Measurements from ENCODE around the gene IL17RE. TPM values are rescaled to one million over a fixed set of nuclear protein-coding genes. Genes with fewer than 3 reads are reported as not detected.

IL17RE gene
- total RNA-seq, 1 experiment from 2014 or later: not detected

GRCh38 chr3:9947025-9947995, 44.7 kb downstream of the IL17RE start:
- H2AFZ ChIP-seq (ENCODE audit: low read length): no peak overlapping the region
- H3K27ac ChIP-seq (ENCODE audit: low read length): no peak overlapping the region
- no peak overlapping the region for H3K4me2 ChIP-seq (ENCODE audit: low read depth, low read length, poor library complexity, severe bottlenecking)

GRCh38 chr3:9948586-9948985, 45.9 kb downstream of the IL17RE start:
- Histone ChIP-seq H3K4me2 (ENCODE audit: low read depth, low read length, poor library complexity, severe bottlenecking) (no peak overlapping the region), H3K27ac (ENCODE audit: low read length) (no peak overlapping the region)

More at GRCh38 chr3:9947025-9947995, 44.7 kb downstream of the IL17RE start:
- Histone ChIP-seq H3K4me3 (ENCODE audit: low read length) (no peak overlapping the region), H3K4me1 (ENCODE audit: low read length) (peaks cover 13% of the 10 kb centered on the region), H3K79me2 (ENCODE audit: low read length) (no peaks in the 10 kb centered on the region), H3K36me3 (ENCODE audit: insufficient read depth, low read length) (no peaks in the 10 kb centered on the region), H3K27me3 (ENCODE audit: low read length) (no peaks in the 10 kb centered on the region), H3K9ac (ENCODE audit: low read length) (no peak overlapping the region), H4K20me1 (ENCODE audit: insufficient read depth, low read depth, low read length) (no peaks in the 10 kb centered on the region), H3K9me2 (replicated peaks; ENCODE audit: insufficient read depth, low read length) (no peaks in the 10 kb centered on the region), H3K9me3 (ENCODE audit: low read length) (no peaks in the 10 kb centered on the region)
- no peak for DNase-seq

DNA sequence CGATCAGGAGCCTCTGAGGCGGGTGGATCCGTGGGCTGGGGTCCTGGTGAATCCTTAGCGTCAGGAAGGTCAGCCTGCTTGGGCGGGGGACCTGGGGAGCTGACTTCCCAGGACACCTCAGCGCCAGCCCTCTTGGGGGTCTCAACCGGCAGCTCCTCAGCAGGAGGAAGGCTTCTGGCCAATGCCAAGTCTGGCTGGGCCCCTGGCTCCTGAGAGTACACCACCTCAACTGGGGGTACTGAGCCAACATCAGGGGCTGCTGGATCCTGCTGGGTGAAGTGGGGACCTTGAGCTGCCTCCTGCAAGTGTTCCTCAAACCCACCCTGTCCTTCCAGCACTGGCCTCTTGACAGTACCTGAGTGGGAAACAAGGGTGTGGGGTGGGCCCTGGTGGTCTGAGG, 46.5 kb downstream of the IL17RE start:
- no peaks in the 10 kb centered on the region for H3K79me2 ChIP-seq (ENCODE audit: low read length)
- no peaks in the 10 kb centered on the region for H3K27me3 ChIP-seq (ENCODE audit: low read length)
- no peaks in the 10 kb centered on the region for H3K9me3 ChIP-seq (ENCODE audit: low read length)
- no peaks in the 10 kb centered on the region for H3K9me2 ChIP-seq (replicated peaks; ENCODE audit: insufficient read depth, low read length)
- DNase-seq: no peak
- H2AFZ ChIP-seq (ENCODE audit: low read length): no peak overlapping the region
- no peak overlapping the region for H3K4me2 ChIP-seq (ENCODE audit: low read depth, low read length, poor library complexity, severe bottlenecking)
- H3K36me3 ChIP-seq (ENCODE audit: insufficient read depth, low read length): no peaks in the 10 kb centered on the region
- no peak overlapping the region for H3K9ac ChIP-seq (ENCODE audit: low read length)
- H4K20me1 ChIP-seq (ENCODE audit: insufficient read depth, low read depth, low read length): no peaks in the 10 kb centered on the region
- no peak overlapping the region for H3K4me3 ChIP-seq (ENCODE audit: low read length)
- peaks cover 13% of the 10 kb centered on the region for H3K4me1 ChIP-seq (ENCODE audit: low read length)
- H3K27ac ChIP-seq (ENCODE audit: low read length): no peak overlapping the region

More at GRCh38 chr3:9948586-9948985, 45.9 kb downstream of the IL17RE start:
- Histone ChIP-seq H3K9me2 (replicated peaks; ENCODE audit: insufficient read depth, low read length) (no peaks in the 10 kb centered on the region), H3K9me3 (ENCODE audit: low read length) (no peaks in the 10 kb centered on the region), H3K9ac (ENCODE audit: low read length) (no peak overlapping the region), H2AFZ (ENCODE audit: low read length) (no peak overlapping the region), H4K20me1 (ENCODE audit: insufficient read depth, low read depth, low read length) (no peaks in the 10 kb centered on the region), H3K27me3 (ENCODE audit: low read length) (no peaks in the 10 kb centered on the region), H3K4me1 (ENCODE audit: low read length) (peaks cover 13% of the 10 kb centered on the region), H3K79me2 (ENCODE audit: low read length) (no peaks in the 10 kb centered on the region), H3K4me3 (ENCODE audit: low read length) (no peak overlapping the region), H3K36me3 (ENCODE audit: insufficient read depth, low read length) (no peaks in the 10 kb centered on the region)
- DNase-seq: no peak

GRCh38 chr3:9949626-9950025, 47.0 kb downstream of the IL17RE start:
- H3K27ac ChIP-seq (ENCODE audit: low read length): no peak overlapping the region
- no peaks in the 10 kb centered on the region for H3K9me2 ChIP-seq (replicated peaks; ENCODE audit: insufficient read depth, low read length)
- no peaks in the 10 kb centered on the region for H3K27me3 ChIP-seq (ENCODE audit: low read length)
- peaks cover 13% of the 10 kb centered on the region for H3K4me1 ChIP-seq (ENCODE audit: low read length)
- no peak overlapping the region for H3K4me3 ChIP-seq (ENCODE audit: low read length)
- H3K9me3 ChIP-seq (ENCODE audit: low read length): no peaks in the 10 kb centered on the region
- no peak overlapping the region for H3K4me2 ChIP-seq (ENCODE audit: low read depth, low read length, poor library complexity, severe bottlenecking)
- H3K9ac ChIP-seq (ENCODE audit: low read length): no peak overlapping the region
- H3K79me2 ChIP-seq (ENCODE audit: low read length): no peaks in the 10 kb centered on the region
- H2AFZ ChIP-seq (ENCODE audit: low read length): no peak overlapping the region
- H4K20me1 ChIP-seq (ENCODE audit: insufficient read depth, low read depth, low read length): no peaks in the 10 kb centered on the region
- no peaks in the 10 kb centered on the region for H3K36me3 ChIP-seq (ENCODE audit: insufficient read depth, low read length)
- DNase-seq: no peak

- Histone ChIP-seq H3K27me3 (ENCODE audit: low read length) (no peaks in the 10 kb centered on the region), H3K4me3 (ENCODE audit: low read length) (peak overlapping the region; percentile 93), H4K20me1 (ENCODE audit: insufficient read depth, low read depth, low read length) (no peaks in the 10 kb centered on the region), H2AFZ (ENCODE audit: low read length) (no peak overlapping the region), H3K4me2 (ENCODE audit: low read depth, low read length, poor library complexity, severe bottlenecking) (peak overlapping the region; percentile 93), H3K9me3 (ENCODE audit: low read length) (no peaks in the 10 kb centered on the region), H3K79me2 (ENCODE audit: low read length) (no peaks in the 10 kb centered on the region), H3K36me3 (ENCODE audit: insufficient read depth, low read length) (no peaks in the 10 kb centered on the region), H3K27ac (ENCODE audit: low read length) (no peak overlapping the region), H3K4me1 (ENCODE audit: low read length) (peaks cover 13% of the 10 kb centered on the region), H3K9me2 (replicated peaks; ENCODE audit: insufficient read depth, low read length) (no peaks in the 10 kb centered on the region), H3K9ac (ENCODE audit: low read length) (peak overlapping the region; percentile 78)
- DNase-seq: no peak
These were observed 48.5 kb downstream of the IL17RE start for GRCh38 chr3:9951126-9951525.

GRCh38 chr3:9951598-9951961, 48.9 kb downstream of the IL17RE start:
- peaks cover 13% of the 10 kb centered on the region for H3K4me1 ChIP-seq (ENCODE audit: low read length)
- peak overlapping the region; percentile 93 for H3K4me2 ChIP-seq (ENCODE audit: low read depth, low read length, poor library complexity, severe bottlenecking)
- H3K4me3 ChIP-seq (ENCODE audit: low read length): peak overlapping the region; percentile 93
- H3K9ac ChIP-seq (ENCODE audit: low read length): peak overlapping the region; percentile 78
- no peaks in the 10 kb centered on the region for H3K9me2 ChIP-seq (replicated peaks; ENCODE audit: insufficient read depth, low read length)
- H2AFZ ChIP-seq (ENCODE audit: low read length): peak overlapping the region; percentile 88; the same call in 1 of the 2 replicates
- H3K27ac ChIP-seq (ENCODE audit: low read length): no peak overlapping the region
- H3K79me2 ChIP-seq (ENCODE audit: low read length): no peaks in the 10 kb centered on the region
- H3K9me3 ChIP-seq (ENCODE audit: low read length): no peaks in the 10 kb centered on the region
- no peaks in the 10 kb centered on the region for H3K27me3 ChIP-seq (ENCODE audit: low read length)
- no peaks in the 10 kb centered on the region for H4K20me1 ChIP-seq (ENCODE audit: insufficient read depth, low read depth, low read length)
- DNase-seq: peak; percentile 47
- H3K36me3 ChIP-seq (ENCODE audit: insufficient read depth, low read length): no peaks in the 10 kb centered on the region

DNA sequence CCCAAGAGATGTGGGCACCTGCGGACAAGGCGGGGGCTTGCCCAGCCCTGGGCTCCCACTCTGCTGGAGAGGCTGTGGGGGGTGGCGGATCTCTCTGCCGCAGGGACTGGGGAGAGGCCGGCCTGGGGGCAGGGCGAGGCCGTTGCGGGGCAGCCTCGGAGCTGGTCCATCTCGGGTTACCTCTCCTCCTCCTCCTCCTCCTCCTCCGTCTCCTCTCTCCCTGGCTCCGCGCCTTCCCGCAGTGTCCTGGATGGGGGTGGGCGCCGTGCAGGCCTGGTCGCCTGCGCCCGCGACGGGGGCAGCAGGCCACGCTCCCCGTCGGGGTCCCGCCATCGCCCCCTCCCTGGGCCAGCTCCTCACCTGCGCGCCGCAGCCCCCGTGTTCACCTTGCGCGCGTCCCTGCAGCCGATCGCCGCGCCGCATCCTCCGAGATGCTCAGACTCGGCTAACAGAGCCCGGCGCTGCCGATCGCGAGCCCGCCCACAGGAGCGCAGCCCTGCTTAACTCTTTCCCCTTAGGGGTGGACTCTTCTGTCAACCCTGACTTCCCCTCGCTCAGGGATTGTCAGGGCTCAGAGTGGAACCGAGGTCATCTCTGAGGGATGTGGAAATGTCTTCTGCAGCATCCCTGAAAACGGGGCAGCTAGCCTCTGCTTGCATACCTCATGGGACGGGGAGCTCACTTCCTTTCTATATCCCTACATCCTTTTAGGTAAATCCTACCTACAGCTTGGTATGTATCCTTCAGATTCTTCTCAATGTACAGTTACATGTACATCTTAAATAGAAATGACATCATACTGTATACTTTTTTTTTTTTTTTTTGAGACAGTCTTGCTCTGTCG, 49.5 kb downstream of the IL17RE start, which contains the start of gene PRRT3:
Gene PRRT3, minus strand, starts transcription at position 447 of the 844 bp plus-strand sequence. CDS start 2,293 bp downstream, outside the sequence.
- Histone ChIP-seq H3K27me3 (ENCODE audit: low read length) (no peaks in the 10 kb centered on the region), H3K4me1 (ENCODE audit: low read length) (peaks cover 13% of the 10 kb centered on the region), H3K9ac (ENCODE audit: low read length) (peak within 1 kb of the TSS; percentile 78), H3K27ac (ENCODE audit: low read length) (no peak within 1 kb of the TSS), H3K4me3 (ENCODE audit: low read length) (peak within 1 kb of the TSS; percentile 93), H3K4me2 (ENCODE audit: low read depth, low read length, poor library complexity, severe bottlenecking) (peak within 1 kb of the TSS; percentile 93), H4K20me1 (ENCODE audit: insufficient read depth, low read depth, low read length) (no peaks in the 10 kb centered on the region), H3K79me2 (ENCODE audit: low read length) (no peaks in the 10 kb centered on the region), H3K36me3 (ENCODE audit: insufficient read depth, low read length) (no peaks in the 10 kb centered on the region), H3K9me2 (replicated peaks; ENCODE audit: insufficient read depth, low read length) (no peaks in the 10 kb centered on the region), H2AFZ (ENCODE audit: low read length) (peak within 1 kb of the TSS; percentile 88; the same call in 1 of the 2 replicates), H3K9me3 (ENCODE audit: low read length) (no peaks in the 10 kb centered on the region)
- DNase-seq: peak; percentile 89

GRCh38 chr3:9955067-9955502, 52.4 kb downstream of the IL17RE start:
- H3K4me3 ChIP-seq (ENCODE audit: low read length): no peak overlapping the region
- no peaks in the 10 kb centered on the region for H3K27me3 ChIP-seq (ENCODE audit: low read length)
- H2AFZ ChIP-seq (ENCODE audit: low read length): no peak overlapping the region
- H3K4me1 ChIP-seq (ENCODE audit: low read length): peaks cover 13% of the 10 kb centered on the region
- no peak overlapping the region for H3K27ac ChIP-seq (ENCODE audit: low read length)
- H3K36me3 ChIP-seq (ENCODE audit: insufficient read depth, low read length): no peaks in the 10 kb centered on the region
- no peak overlapping the region for H3K4me2 ChIP-seq (ENCODE audit: low read depth, low read length, poor library complexity, severe bottlenecking)
- H4K20me1 ChIP-seq (ENCODE audit: insufficient read depth, low read depth, low read length): no peaks in the 10 kb centered on the region
- DNase-seq: no peak
- H3K9ac ChIP-seq (ENCODE audit: low read length): no peak overlapping the region
- H3K79me2 ChIP-seq (ENCODE audit: low read length): no peaks in the 10 kb centered on the region
- no peaks in the 10 kb centered on the region for H3K9me2 ChIP-seq (replicated peaks; ENCODE audit: insufficient read depth, low read length)
- H3K9me3 ChIP-seq (ENCODE audit: low read length): no peaks in the 10 kb centered on the region

Measured in Karpas-422 (cell line).